SH-SY5Y (cell line): ENCODE data around the gene TMC2.

Experiments used
- GATA2 ChIP-seq: IDR thresholded peaks from 2 replicates; pipeline ENCODE4 v1.6.1; 2011; ENCODE audit warnings: mild to moderate bottlenecking, low read depth, low read length
- GATA3 ChIP-seq: IDR thresholded peaks from 2 replicates; pipeline ENCODE4 v1.6.1; 2011; ENCODE audit warnings: low read depth, mild to moderate bottlenecking, low read length, moderate library complexity

TMC2 gene

GRCh38 chr20:2655331-2656116 lies 119.2 kb downstream of the TMC2 start:
- TF ChIP-seq GATA3 (no peak), GATA2 (no peak)

GRCh38 chr20:2656471-2657117 lies 120.2 kb downstream of the TMC2 start:
- TF ChIP-seq GATA3 (no peak), GATA2 (no peak)

- TF ChIP-seq GATA2 (no peak), GATA3 (no peak)
Measured at GRCh38 chr20:2657241-2657640, 120.9 kb downstream of the TMC2 start.

- TF ChIP-seq GATA3 (no peak), GATA2 (no peak)
Measured at GRCh38 chr20:2657674-2658073, 121.3 kb downstream of the TMC2 start.

GRCh38 chr20:2658414-2659354 lies 122.3 kb downstream of the TMC2 start:
- no peak for TF ChIP-seq GATA3

- TF ChIP-seq GATA3, result no peak
- no peak for TF ChIP-seq GATA2
Measured at GRCh38 chr20:2659547-2659946, 123.2 kb downstream of the TMC2 start.

- TF ChIP-seq GATA2 (no peak), GATA3 (no peak)
Measured at GRCh38 chr20:2663364-2663886, 127.1 kb downstream of the TMC2 start.

GRCh38 chr20:2663887-2664719 lies 127.7 kb downstream of the TMC2 start, which contains the start of gene IDH3B:
Gene IDH3B, minus strand, starts transcription at chr20:2664216. Its CDS starts 28 bp downstream, at chr20:2664188.
- TF ChIP-seq GATA2 (no peak), GATA3 (no peak)

GRCh38 chr20:2671977-2672376 lies 135.6 kb downstream of the TMC2 start:
- TF ChIP-seq GATA3, result no peak
- no peak for TF ChIP-seq GATA2

GRCh38 chr20:2672446-2672845 lies 136.1 kb downstream of the TMC2 start:
- no peak for TF ChIP-seq GATA2
- TF ChIP-seq GATA3, result no peak

GRCh38 chr20:2673453-2673852 lies 137.1 kb downstream of the TMC2 start:
- TF ChIP-seq GATA2 (no peak), GATA3 (no peak)

- no peak for TF ChIP-seq GATA2
- TF ChIP-seq GATA3, result no peak
Measured at GRCh38 chr20:2680046-2680445, 143.7 kb downstream of the TMC2 start.

GRCh38 chr20:2687514-2687913 lies 151.1 kb downstream of the TMC2 start:
- TF ChIP-seq GATA3 (no peak), GATA2 (no peak)
